ENCODE data around the gene TXNRD1.

Gene TXNRD1

DNA sequence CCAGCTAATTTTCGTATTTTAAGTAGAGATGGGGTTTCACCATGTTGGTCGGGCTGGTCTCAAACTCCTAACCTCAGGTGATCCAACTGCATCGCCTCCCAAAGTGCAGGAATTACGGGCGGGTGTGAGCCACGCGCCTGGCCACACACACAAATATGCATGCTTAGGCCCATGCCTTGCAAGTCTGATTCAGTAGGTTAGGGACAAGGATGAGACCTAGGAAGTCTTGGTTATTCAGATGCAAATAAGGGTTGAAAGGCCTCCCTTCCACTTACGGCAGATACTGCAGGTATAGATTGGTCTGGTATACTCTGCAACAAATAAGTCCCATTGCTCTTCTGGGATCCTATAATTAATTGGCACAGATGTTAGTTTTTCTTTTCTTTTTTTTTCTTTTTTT is 32.9 kb downstream of the TXNRD1 start:
- TF ChIP-seq, protein P1, sequence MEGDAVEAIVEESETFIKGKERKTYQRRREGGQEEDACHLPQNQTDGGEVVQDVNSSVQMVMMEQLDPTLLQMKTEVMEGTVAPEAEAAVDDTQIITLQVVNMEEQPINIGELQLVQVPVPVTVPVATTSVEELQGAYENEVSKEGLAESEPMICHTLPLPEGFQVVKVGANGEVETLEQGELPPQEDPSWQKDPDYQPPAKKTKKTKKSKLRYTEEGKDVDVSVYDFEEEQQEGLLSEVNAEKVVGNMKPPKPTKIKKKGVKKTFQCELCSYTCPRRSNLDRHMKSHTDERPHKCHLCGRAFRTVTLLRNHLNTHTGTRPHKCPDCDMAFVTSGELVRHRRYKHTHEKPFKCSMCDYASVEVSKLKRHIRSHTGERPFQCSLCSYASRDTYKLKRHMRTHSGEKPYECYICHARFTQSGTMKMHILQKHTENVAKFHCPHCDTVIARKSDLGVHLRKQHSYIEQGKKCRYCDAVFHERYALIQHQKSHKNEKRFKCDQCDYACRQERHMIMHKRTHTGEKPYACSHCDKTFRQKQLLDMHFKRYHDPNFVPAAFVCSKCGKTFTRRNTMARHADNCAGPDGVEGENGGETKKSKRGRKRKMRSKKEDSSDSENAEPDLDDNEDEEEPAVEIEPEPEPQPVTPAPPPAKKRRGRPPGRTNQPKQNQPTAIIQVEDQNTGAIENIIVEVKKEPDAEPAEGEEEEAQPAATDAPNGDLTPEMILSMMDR (IDR thresholded peaks at IDR 0.05), result no peak

DNA sequence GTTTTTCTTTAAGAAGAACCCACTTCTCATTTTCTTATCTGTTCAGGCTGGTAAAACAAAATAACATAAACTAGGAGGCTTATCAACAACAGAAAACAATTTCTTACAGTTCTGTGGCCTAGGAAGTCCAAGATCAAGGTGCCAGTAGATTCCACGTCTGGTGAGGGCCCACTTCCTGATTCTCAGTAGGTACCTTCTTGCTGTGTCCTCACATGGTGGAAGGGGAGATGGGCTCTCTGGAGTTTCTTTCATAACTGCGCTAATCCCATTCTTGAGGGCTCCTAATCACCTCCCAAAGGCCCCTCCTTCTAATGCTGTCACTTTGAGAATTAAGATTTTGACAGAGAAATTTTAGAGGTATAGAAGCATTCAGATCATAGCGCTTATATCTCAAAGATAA is 33.4 kb downstream of the TXNRD1 start:
- TF ChIP-seq, protein P1 (IDR thresholded peaks at IDR 0.05), result no peak

DNA sequence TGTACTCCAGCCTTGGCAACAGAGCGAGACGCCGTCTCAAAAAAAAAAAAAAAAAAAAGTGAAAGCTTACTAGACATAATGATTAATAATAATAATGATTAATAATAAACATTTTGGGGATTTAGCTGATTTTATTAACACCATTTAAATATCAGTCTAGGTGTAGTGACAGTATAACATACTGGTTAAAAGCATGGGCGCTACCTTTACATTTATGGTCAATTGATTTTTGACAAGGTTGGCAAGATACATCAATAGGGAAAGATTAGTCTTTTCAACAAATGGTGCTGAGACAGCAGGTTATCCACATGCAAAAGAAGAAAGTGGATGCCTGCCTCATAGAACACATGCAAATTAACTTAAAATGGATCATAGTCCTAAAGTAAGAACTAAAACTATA is 34.3 kb downstream of the TXNRD1 start:
- TF ChIP-seq, protein P1 (IDR thresholded peaks at IDR 0.05), result no peak

DNA sequence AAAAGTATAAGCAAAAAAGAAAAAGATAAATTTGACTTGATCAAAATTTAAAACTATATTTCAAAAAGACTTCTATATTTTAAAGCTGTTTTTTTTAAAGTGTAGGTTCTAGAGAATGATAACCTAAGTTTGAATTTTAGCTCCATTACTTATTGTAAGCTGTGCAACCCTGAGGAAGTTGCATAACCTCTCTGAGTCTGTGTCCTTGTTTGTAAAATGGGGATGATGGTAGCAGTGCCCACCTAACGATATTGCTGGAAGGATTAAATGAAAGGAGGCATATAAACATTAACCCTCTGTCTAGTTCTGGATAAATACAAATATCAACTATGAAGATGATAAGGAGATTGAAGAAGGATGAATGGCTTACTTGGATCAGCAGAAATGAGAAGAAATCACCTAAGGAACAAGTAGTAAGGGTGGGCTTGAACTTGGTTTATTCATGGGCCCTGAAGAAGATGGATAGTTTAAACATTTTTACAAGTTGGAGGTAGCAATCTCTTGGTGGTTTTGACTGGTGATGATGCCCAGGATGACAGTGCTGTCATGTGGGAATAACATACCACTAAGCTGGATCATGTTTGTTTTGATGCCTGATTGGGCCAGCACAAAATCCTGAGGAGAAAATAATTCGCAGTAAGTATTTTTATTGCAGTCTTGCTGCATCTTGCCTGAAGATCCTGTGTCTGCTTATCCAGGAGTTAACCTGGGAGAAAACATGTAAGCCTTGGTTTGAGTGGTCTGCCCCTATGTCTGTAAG is 35.0 kb downstream of the TXNRD1 start:
- TF ChIP-seq, protein P1 (IDR thresholded peaks at IDR 0.05), result no peak

DNA sequence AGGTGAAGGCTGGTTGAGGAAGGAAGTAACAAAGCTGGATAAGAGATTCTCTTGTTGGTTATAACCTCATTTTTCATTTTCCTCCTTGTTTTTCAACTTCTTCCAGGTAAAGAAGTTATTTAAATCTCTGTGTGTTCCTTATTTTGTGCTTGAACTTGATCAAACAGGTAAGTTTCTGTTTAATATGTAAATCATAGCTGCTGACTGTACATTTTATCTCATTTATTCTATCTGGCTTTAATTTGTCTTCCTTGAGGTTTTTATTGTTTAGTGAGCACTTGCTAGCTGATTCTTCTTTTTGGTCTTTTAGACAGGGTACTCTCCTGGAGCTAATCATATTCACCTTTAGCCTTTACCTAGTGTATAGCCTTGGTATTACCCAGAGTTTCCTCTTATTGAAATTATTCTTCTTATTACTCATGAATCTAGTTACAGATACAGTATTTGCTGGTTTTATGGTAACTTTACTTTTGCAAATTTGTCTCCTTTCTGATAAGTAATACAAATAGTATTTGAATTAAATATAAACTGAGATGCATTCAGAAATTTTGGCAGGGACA is 42.4 kb downstream of the TXNRD1 start:
- TF ChIP-seq, protein P1 (IDR thresholded peaks at IDR 0.05), result no peak

DNA sequence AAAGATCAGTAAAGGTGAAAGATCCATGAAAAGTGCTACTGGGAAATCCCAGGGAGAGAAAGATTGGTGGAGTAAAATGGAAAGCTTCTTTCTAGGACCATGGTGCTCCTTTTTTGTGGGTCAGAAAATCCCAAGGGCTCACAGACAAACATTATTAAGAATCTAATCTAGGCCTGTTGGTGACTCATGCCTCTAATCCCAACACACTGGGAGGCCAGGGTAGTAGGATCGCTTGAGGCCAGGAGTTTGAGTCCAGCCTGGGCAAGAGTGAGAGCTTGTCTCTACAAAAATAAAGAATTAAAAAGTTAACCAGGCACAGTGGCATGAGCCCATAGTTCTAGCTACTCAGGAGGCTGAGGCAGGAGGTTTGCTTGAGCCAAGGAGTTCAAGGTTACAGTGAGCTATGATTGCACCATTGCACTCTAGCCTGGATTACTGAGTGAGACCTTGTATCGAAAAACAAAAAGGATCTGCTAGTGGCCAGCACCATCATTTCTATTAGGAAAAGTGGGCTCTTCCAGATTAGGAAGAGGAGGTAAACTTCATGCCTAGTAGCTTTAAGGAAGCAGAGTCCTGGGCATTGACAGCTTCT is 43.0 kb downstream of the TXNRD1 start:
- TF ChIP-seq, protein P1 (IDR thresholded peaks at IDR 0.05), result no peak

DNA sequence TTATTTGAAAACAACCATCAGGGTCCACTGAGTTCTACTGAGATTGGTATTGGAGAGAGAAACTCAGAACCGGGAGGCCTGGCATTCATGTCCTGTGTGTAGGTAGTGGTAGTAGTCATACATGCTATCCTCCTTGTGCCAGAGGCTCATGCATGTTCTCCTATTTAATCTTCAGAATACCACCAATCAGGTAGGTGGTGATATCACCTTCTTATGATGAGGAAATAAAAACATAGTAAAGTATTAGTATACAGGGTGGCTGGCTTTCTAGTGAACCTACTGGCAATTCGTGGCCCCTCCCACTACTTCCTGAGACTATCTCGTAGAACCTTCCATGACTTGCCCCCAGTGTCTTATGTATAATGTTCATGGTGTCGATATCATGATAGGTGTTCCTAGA is 47.4 kb downstream of the TXNRD1 start:
- TF ChIP-seq, protein P1 (IDR thresholded peaks at IDR 0.05), result no peak
